ENCODE results near the gene RAC3. TPM values are rescaled to one million over a fixed set of nuclear protein-coding genes. Genes with fewer than 3 reads are reported as not detected.
A peak's percentile ranks its signal among the peaks of the same experiment; 100 is the strongest.

RAC3 gene
- total RNA-seq, 1 donor = 1.8 TPM

GRCh38 chr17:82035956-82036633, 4.6 kb downstream of the RAC3 start:
- Histone ChIP-seq H3K36me3 (ENCODE audit: insufficient read depth, low read length) (no peaks in the 10 kb centered on the region), H2AFZ (ENCODE audit: low read length) (no peak overlapping the region), H3K27me3 (ENCODE audit: insufficient read depth, low read length) (no peaks in the 10 kb centered on the region), H3K9me3 (ENCODE audit: low read depth, low read length) (no peaks in the 10 kb centered on the region), H4K20me1 (ENCODE audit: insufficient read depth, low read length) (peaks cover 5% of the 10 kb centered on the region), H3K79me2 (ENCODE audit: insufficient read depth, low read length) (no peaks in the 10 kb centered on the region), H3K4me2 (ENCODE audit: insufficient read depth, low read length) (peak overlapping the region; percentile 95), H3K4me3 (ENCODE audit: insufficient read depth, low read length) (peak overlapping the region; percentile 83), H3K4me1 (ENCODE audit: insufficient read depth, low read length) (peaks cover 20% of the 10 kb centered on the region), H3K27ac (ENCODE audit: low read depth, low read length) (peak overlapping the region; percentile 60)
- DNase-seq (ENCODE audit: insufficient read length, low spot score, missing footprints) = no peak
- TF ChIP-seq, protein P1, sequence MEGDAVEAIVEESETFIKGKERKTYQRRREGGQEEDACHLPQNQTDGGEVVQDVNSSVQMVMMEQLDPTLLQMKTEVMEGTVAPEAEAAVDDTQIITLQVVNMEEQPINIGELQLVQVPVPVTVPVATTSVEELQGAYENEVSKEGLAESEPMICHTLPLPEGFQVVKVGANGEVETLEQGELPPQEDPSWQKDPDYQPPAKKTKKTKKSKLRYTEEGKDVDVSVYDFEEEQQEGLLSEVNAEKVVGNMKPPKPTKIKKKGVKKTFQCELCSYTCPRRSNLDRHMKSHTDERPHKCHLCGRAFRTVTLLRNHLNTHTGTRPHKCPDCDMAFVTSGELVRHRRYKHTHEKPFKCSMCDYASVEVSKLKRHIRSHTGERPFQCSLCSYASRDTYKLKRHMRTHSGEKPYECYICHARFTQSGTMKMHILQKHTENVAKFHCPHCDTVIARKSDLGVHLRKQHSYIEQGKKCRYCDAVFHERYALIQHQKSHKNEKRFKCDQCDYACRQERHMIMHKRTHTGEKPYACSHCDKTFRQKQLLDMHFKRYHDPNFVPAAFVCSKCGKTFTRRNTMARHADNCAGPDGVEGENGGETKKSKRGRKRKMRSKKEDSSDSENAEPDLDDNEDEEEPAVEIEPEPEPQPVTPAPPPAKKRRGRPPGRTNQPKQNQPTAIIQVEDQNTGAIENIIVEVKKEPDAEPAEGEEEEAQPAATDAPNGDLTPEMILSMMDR (IDR thresholded peaks at IDR 0.05; ENCODE audit: extremely low read depth, low read depth, low read length) = no peak

GRCh38 chr17:82036634-82037091, 5.2 kb downstream of the RAC3 start:
- TF ChIP-seq, protein P1 (IDR thresholded peaks at IDR 0.05; ENCODE audit: extremely low read depth, low read depth, low read length) = no peak
- no peak for DNase-seq (ENCODE audit: insufficient read length, low spot score, missing footprints)
- Histone ChIP-seq H3K4me2 (ENCODE audit: insufficient read depth, low read length) (peak overlapping the region; percentile 95), H3K9me3 (ENCODE audit: low read depth, low read length) (no peaks in the 10 kb centered on the region), H4K20me1 (ENCODE audit: insufficient read depth, low read length) (peaks cover 5% of the 10 kb centered on the region), H3K36me3 (ENCODE audit: insufficient read depth, low read length) (no peaks in the 10 kb centered on the region), H3K27ac (ENCODE audit: low read depth, low read length) (peak overlapping the region; percentile 60), H3K79me2 (ENCODE audit: insufficient read depth, low read length) (no peaks in the 10 kb centered on the region), H3K4me1 (ENCODE audit: insufficient read depth, low read length) (peaks cover 20% of the 10 kb centered on the region), H3K27me3 (ENCODE audit: insufficient read depth, low read length) (no peaks in the 10 kb centered on the region), H3K4me3 (ENCODE audit: insufficient read depth, low read length) (peak overlapping the region; percentile 83), H2AFZ (ENCODE audit: low read length) (peak overlapping the region; percentile 86)

DNA sequence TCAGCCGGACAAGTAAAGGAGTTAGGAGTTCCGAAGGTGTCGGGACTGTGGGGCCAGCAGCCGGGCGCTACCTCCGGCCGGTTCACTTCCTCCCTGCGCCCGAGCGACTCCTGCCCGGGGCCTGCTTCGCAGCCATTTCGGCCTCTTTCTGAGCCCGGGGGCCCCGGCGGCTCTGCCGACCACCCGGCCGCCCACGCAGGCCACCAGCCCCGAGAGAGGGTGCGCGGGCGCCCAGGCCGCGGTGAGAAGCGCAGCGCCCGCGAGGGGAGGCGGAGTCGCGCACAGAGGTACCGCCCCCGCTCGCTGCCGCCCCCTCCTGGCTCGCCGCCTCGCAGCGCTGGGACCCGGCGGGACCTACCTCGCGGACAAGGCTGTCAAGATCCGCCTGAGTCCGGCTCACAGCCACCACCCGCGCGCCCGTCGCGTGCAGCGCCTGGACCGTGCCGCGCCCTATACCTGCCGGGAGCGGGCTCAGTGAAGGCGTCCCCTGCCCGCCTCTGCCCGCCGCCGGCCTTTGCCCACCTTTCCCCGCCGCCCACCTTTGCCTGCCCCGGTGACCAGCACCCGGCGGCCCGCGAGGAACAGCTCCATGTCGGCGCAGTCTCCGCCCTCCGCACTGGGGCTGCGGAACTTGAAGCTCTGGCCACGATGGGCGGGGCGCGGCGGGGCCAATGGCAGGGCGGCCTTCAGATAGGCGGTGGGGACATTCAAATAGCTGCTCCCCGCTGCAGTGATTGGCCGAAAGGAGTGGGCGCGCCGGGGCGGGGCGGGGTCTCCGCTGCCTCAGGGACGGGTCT, 5.8 kb downstream of the RAC3 start, which contains the start of gene DCXR:
DCXR (minus strand) TSS at position 606 of the 797 bp plus-strand sequence; CDS start at position 591, 15 bp downstream.
- Histone ChIP-seq H3K4me2 (ENCODE audit: insufficient read depth, low read length) (peak within 1 kb of the TSS; percentile 95), H3K4me1 (ENCODE audit: insufficient read depth, low read length) (peaks cover 20% of the 10 kb centered on the region), H4K20me1 (ENCODE audit: insufficient read depth, low read length) (peaks cover 5% of the 10 kb centered on the region)

More for the DNA sequence above, 5.8 kb downstream of the RAC3 start, which contains the start of gene DCXR:
- Histone ChIP-seq H3K4me3 (ENCODE audit: insufficient read depth, low read length) (peak within 1 kb of the TSS; percentile 83), H3K9me3 (ENCODE audit: low read depth, low read length) (no peaks in the 10 kb centered on the region), H3K36me3 (ENCODE audit: insufficient read depth, low read length) (no peaks in the 10 kb centered on the region), H3K27ac (ENCODE audit: low read depth, low read length) (peak within 1 kb of the TSS; percentile 60), H2AFZ (ENCODE audit: low read length) (peak within 1 kb of the TSS; percentile 93), H3K79me2 (ENCODE audit: insufficient read depth, low read length) (no peaks in the 10 kb centered on the region), H3K27me3 (ENCODE audit: insufficient read depth, low read length) (no peaks in the 10 kb centered on the region)
- peak; percentile 100 for DNase-seq (ENCODE audit: insufficient read length, low spot score, missing footprints)
- TF ChIP-seq, protein P1 (IDR thresholded peaks at IDR 0.05; ENCODE audit: extremely low read depth, low read depth, low read length) = peak; percentile 56

Measured in osteoblast (primary cell).